HUDEP-2 (cell line): ENCODE measurements around the gene MISP.
"Not testable (repeated sequence)": the region's sequence is repeated elsewhere in the genome, so short reads cannot be mapped to it uniquely, and the experiment has no call there.

Source experiments
- DNase-seq, 76 experiments: peaks; one replicate each; lab custom pipeline; 2025; ENCODE audit not compliant: unreplicated experiment in 76 of 76; lab: John Stamatoyannopoulos, UW

MISP gene

DNA sequence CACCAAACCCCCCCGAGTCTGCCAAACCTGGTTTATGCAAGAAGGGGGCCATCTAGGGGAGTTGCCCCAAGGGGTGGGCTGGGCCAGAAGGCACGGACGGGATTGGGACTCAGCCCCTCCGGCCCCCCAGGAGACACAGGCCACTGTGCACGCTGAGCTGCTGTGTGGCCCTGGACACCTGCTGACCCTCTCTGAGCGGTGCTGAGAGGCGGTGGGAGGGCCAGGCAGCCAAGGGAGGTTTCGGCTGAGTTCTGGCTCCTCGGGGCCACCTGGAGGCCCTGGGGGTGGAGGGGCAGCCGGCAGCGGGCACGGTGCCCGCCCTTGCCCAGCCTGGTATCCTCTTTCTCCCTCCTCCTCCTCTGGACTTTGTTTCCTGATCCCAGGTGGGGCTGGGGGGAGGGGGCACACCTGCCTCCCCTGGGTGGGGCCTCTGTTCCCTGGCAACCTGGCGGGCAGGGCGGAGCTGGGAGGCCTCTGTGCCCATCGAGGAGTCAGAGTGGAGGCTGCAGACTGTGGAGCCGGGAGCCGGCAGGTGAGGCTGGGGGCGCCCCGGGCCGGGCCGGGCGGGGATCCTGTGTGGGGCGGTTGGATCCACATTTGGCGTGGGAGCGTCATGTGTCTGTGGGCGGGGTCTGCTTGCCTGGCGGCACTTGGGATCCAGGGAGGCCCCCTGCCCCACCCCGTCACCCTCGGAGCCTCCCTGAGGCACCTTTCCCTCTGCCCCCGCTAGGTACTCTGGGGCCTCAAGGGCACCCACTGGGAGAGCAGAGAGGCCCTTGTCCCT is at the start of gene MISP:
Gene MISP (plus strand): TSS at position 473 of the 784 bp plus-strand sequence. CDS start 5,835 bp downstream, outside the sequence.
- DNase-seq = no peak

- not testable (repeated sequence) for DNase-seq
These were observed 48.1 kb upstream of the MISP start for GRCh38 chr19:702847-703246.

DNA sequence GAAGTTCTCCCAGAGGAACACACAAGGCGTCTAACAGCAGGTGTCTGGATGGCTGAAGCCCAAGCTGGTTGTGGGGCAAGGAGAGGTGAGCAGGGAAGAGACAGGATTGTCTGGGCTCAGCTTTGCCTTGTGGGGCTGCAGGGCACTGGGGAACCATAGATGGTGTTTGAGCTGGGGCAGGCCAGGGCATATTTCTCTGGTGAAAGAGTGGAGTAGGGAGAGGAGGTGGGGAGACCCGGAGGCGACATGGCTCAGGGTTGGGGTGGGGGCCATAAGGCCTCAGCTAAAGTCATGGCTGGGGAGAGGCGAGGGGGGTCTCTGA is 47.6 kb upstream of the MISP start:
- DNase-seq = no peak

DNA sequence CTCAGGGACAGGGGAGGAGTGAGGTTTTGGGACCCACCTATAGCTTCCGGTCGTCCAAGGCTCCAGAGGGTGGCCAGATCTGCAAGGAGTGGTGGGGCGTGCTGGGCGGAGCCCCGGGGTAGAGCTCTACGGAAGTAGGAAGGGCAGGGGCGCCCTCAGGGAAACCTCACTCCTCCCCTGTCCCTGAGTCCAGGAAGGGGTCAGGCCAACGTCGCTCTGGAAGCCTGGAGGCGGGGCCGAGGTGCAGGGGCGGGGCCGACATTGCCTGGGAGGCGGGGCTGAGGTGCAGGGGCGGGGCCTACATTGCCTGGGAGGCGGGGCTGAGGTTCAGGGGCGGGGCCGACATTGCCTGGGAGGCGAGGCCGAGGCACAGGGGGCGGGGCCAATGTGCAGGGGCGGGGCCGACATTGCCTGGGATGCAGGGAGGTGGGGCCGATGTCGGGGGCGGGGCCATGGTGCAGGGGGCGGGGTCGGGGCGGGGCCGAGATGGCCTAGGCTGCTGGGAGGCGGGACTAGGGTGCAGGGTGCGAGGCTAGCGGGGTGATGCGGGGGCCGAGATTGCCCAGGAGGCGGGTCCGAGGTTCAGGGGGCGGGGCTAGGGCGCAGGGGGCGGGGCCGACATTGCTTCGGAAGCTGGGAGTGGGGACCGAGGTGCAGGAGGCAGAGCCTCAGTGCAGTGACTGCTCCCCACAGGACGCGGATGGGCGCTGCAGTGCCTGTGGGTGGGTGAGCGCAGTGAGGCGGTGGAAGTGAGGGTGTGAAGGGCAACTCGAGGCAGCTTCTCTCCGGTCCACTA is 47.1 kb upstream of the MISP start:
- peak in 70 of 76 experiments; percentile 29 to 99 (median 90) for DNase-seq

- no peak for DNase-seq
These were observed 46.5 kb upstream of the MISP start for GRCh38 chr19:704447-704741.

- DNase-seq = peak in 1 of 76 experiments; percentile 31
These were observed 42.5 kb upstream of the MISP start, which contains the start of gene PALM for GRCh38 chr19:708154-709143. Gene PALM (plus strand): TSS chr19:708935. CDS start chr19:709147, 212 bp downstream.

GRCh38 chr19:709196-709964 is 41.5 kb upstream of the MISP start:
- DNase-seq = no peak

- peak in 4 of 76 experiments; percentile 19 to 36 (median 32) for DNase-seq
These were observed 40.8 kb upstream of the MISP start for GRCh38 chr19:709965-710571.

DNA sequence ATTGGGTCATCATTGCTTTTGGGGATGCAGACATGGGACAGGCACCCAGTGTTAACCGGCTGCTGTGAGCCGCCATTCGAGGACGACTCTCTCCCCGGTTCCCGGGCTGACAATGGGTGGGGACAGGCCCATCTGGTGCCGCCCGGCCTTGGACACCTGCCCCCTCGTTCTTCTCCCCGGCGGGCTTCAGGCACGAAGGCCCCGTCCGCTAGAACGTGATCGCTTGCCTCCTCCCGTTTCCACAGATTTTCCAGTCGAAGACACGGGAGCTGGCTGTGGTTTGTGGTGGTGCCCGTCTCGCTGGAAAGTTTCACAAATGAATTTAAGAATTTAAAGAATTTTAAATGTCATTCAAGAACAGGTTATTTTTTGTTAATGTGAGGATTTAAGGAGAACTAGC is 40.1 kb upstream of the MISP start:
- DNase-seq = no peak

DNA sequence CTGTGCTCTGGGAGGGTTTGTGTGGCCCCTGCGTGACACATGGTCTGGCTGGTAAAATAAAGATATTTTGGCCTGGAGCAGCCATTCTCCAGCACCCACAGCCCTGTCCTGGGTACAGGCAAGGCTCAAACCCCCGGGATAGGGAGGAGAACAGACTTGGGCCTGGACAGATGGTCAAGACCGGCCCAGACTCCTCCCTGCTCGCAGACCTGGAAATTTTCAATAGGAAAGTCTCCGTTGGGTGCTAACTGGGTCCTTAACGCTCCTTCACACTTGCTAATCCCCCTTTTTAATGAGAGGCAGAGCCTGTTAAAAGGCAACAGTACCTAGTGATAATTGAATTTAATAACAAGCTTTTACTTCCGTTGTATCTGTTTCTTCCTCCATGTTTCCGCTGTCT is 39.7 kb upstream of the MISP start:
- DNase-seq = no peak

- DNase-seq = no peak
These were observed 35.6 kb upstream of the MISP start for GRCh38 chr19:715347-715746.

GRCh38 chr19:718251-718951 is 32.5 kb upstream of the MISP start:
- no peak for DNase-seq

DNA sequence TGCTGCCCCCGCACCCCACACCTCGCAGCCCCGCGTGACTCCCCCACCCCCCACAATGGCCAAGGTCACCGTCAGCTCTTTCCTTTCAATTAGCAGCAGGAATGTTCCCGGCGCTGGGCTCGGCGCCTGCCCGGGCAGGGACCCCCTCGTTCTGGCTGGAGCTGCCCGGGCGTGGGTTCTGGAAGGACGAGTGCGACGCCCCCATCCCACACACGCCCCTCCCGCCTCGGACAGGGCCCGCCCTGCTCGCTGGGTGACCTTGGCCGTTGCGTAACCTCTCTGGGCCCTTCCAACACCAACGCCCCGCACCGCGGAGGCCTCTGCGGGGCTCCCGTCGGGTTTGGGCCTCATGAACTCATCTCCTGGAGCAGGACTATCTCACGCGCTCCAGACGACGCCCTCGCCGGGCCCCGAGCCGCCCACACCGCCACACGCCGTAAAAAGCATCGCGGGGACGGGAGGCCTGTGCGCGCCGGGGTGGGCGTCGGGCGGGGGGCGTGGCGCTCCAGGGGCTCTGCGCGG is 31.9 kb upstream of the MISP start:
- peak in 4 of 76 experiments; percentile 10 to 36 (median 16) for DNase-seq

DNA sequence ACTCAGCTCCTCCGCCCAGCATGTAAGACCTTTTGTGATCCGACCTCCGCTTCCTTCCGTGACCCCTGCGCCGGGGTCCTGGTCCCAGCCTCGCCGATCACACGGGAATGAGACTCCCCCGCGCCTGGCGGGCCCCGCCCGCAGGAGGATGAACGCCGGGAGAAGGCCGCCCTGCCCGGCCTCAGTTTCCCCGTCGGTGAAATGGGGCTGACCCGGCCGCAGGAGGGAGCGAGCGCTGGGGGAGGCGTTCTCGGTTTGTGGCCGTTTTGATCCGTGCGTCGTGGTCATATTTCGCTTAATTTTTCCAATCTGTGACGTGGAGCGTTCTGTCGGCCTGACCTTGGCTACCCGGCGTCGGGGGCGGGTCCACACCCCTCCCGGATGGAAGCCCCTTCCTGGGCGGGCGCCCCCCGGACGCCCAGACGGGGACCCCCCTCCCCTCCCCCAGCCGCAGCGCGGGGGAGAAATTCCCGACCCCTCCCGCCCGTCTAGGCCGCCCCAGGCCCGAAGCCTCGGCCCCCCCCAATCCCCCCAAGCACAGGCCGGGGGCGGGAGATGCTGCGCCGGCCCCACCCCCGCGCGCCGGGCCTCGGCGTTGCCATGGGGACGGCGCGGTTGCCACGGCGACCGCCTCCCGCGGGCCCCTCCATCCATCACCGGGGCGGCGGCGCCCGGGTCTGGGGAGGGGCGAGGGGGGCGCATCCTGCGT is 31.1 kb upstream of the MISP start:
- DNase-seq = no peak

DNA sequence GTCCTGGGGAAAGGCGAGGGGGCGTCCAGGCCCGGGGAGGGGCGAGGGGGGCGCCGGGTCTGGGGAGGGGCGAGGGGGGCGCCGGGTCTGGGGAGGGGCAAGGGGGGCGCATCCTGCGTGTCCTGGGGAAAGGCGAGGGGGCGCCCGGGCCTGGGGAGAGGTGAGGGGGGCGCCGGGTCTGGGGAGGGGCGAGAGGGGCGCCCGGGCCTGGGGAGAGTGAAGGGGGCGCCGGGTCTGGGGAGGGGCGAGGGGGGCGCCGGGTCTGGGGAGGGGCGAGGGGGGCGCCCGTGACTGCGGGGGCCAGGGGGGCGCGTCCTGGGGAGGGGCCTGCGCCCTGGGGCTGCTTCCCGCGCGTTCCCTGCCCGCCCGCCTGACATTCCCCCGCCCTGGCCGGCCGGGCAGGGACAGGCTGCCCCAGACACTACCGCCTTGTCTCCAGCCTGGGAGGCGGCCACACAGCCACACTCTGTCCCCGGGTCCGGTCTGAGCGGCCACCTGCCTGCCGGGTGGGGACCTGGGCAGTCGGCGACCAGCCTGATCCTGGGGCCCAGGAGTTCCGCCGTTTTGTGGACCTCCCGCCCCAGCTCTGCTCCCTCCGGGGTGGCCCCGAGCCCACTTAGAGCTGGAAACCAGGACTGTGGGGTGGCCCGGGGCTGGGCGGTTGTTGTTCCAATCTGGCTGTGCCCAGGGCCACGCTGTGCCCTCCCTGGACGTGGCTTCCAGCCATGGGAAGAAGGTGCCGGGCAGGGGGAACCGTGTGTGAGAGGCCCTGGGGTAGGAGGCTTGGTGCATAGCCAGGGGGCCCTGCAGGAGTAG is 30.4 kb upstream of the MISP start:
- DNase-seq = no peak

GRCh38 chr19:722553-723101 is 28.3 kb upstream of the MISP start:
- DNase-seq = no peak

DNA sequence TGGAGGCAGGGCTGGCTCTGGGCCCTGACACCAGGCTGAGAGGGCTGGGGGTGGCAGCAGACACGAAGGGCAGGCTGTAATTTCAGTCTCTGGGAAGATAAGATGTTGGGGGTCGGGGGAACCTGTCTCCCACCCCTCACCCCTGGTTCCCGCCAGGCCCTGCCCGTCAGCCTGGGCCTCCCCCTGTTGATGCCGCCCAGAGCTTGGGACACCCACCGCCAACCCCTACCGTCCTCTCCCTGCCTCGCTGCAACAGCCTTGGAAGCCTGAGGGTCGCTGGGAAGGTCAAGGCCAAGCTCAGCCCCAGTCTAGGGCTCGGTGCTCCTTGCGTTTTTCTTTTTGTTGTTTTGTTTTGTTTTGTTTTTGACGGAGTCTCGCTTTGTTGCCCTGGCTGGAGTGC is 27.7 kb upstream of the MISP start:
- no peak for DNase-seq
